DND-41 (cell line): ENCODE results near the gene TSSC4.

Experiments used
- ATAC-seq: fragments of 200-7000 bp; cut with Tn5 transposase; 3 replicates; pipeline ENCODE4 v1.9.1; 2021; ENCODE audit warnings: low read depth; ENCODE audit not compliant: insufficient read depth
- DNase-seq: peaks from one replicate; pipeline ENCODE4 v3.0.0-alpha.2; 2020
- H2AFZ ChIP-seq: 2 replicates; pipeline ENCODE4 v1.6.0; 2012; ENCODE audit warnings: low read depth, low read length
- H3K27ac ChIP-seq: 2 replicates; pipeline ENCODE4 v1.5.1; 2012; ENCODE audit warnings: low read length, inconsistent platforms
- H3K27me3 ChIP-seq: fragments of 200-600 bp; sonication (generic); 2 replicates; pipeline ENCODE4 v1.6.0; 2012; ENCODE audit warnings: low read length, mild to moderate bottlenecking, inconsistent platforms; ENCODE audit not compliant: insufficient read depth, poor library complexity
- H3K36me3 ChIP-seq: 2 replicates; pipeline ENCODE4 v1.5.1; 2012; ENCODE audit warnings: low read length, inconsistent platforms; ENCODE audit not compliant: insufficient read depth
- H3K4me1 ChIP-seq: 2 replicates; pipeline ENCODE4 v1.5.1; 2012; ENCODE audit warnings: mild to moderate bottlenecking, low read length; ENCODE audit not compliant: insufficient read depth
- H3K4me2 ChIP-seq: 2 replicates; pipeline ENCODE4 v1.6.0; 2012; ENCODE audit warnings: mild to moderate bottlenecking, moderate library complexity, low read length, inconsistent platforms; ENCODE audit not compliant: insufficient read depth
- H3K4me3 ChIP-seq, 2 experiments: fragments of 200-600 bp in 1 of 2; shearing (Covaris generic) in 1 of 2; 2 replicates each; pipeline ENCODE4 v1.5.1; 2012 to 2016; ENCODE audit warnings: inconsistent platforms in 2 of 2, low read length in 2 of 2, mild to moderate bottlenecking in 2 of 2, low read depth in 1 of 2, moderate library complexity in 1 of 2
- H3K79me2 ChIP-seq: 2 replicates; pipeline ENCODE4 v1.6.0; 2012; ENCODE audit warnings: low read length, inconsistent platforms; ENCODE audit not compliant: insufficient read depth
- H3K9ac ChIP-seq: 2 replicates; pipeline ENCODE4 v1.6.0; 2012; ENCODE audit warnings: low read depth, mild to moderate bottlenecking, inconsistent platforms, low read length, moderate library complexity
- H3K9me3 ChIP-seq: 2 replicates; pipeline ENCODE4 v1.5.1; 2012; ENCODE audit warnings: low read length, moderate library complexity, mild to moderate bottlenecking, inconsistent platforms; ENCODE audit not compliant: insufficient read depth, severe bottlenecking
- H4K20me1 ChIP-seq: 2 replicates; pipeline ENCODE4 v1.6.0; 2012; ENCODE audit warnings: low read length; ENCODE audit not compliant: insufficient read depth
- CTCF ChIP-seq: IDR thresholded peaks from 2 replicates; pipeline ENCODE4 v1.5.1; 2012; ENCODE audit warnings: borderline replicate concordance, low read length, moderate library complexity, mild to moderate bottlenecking; ENCODE audit not compliant: poor library complexity, severe bottlenecking; ENCODE audit errors: extremely low read depth
- EZH2 ChIP-seq: IDR thresholded peaks from 3 replicates; pipeline ENCODE4 v1.6.1; 2012; ENCODE audit warnings: borderline replicate concordance, low read depth, mild to moderate bottlenecking, moderate library complexity, low read length, inconsistent platforms; ENCODE audit not compliant: severe bottlenecking

Gene TSSC4

GRCh38 chr11:2404735-2405196 lies 4.2 kb downstream of the TSSC4 start:
- Histone ChIP-seq H3K79me2 (peaks cover 28% of the 10 kb centered on the region), H3K9me3 (no peaks in the 10 kb centered on the region), H3K4me1 (peaks cover 17% of the 10 kb centered on the region), H3K4me3 (no peak overlapping the region), H4K20me1 (peaks cover 40% of the 10 kb centered on the region), H2AFZ (no peak overlapping the region), H3K36me3 (peaks cover 36% of the 10 kb centered on the region), H3K27me3 (no peaks in the 10 kb centered on the region), H3K4me2 (no peak overlapping the region), H3K9ac (no peak overlapping the region), H3K27ac (no peak overlapping the region)
- TF ChIP-seq EZH2 (no peak), CTCF (no peak)
- ATAC-seq (no peak), DNase-seq (no peak)

DNA sequence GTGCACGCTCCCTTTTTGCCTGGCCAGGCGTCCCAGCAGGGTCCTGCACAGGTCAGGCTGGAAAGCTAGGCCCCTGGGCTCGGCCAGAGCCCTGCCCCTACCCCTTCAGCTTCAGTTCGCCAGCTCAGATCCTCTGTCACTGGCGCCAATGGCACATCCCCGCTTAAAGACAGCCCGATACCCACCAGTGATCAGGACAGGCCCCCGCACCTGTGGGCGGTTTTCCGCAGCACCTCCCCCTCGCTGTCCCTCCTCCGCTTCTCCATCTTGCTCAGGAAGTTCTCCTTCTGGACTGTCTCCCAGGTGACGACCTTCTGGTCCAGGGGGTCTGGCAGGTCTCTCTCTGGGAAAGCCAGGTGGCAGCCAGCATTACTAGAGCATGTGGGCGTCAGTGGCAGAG lies 5.9 kb downstream of the TSSC4 start:
- Histone ChIP-seq H3K36me3 (peaks cover 31% of the 10 kb centered on the region), H3K27ac (no peak overlapping the region), H4K20me1 (peaks cover 31% of the 10 kb centered on the region), H3K27me3 (no peaks in the 10 kb centered on the region), H3K4me1 (peaks cover 13% of the 10 kb centered on the region), H3K9ac (no peak overlapping the region), H3K9me3 (no peaks in the 10 kb centered on the region), H3K79me2 (peaks cover 16% of the 10 kb centered on the region), H3K4me3 (no peak overlapping the region), H2AFZ (no peak overlapping the region), H3K4me2 (no peak overlapping the region)
- no peak for TF ChIP-seq EZH2
- DNase-seq (no peak), ATAC-seq (no peak)

GRCh38 chr11:2406878-2407410 lies 6.4 kb downstream of the TSSC4 start:
- H3K9ac ChIP-seq, result no peak overlapping the region
- DNase-seq, result no peak
- H2AFZ ChIP-seq, result no peak overlapping the region
- no peak overlapping the region for H3K4me3 ChIP-seq
- H3K36me3 ChIP-seq, result peaks cover 27% of the 10 kb centered on the region
- no peak overlapping the region for H3K27ac ChIP-seq
- peaks cover 27% of the 10 kb centered on the region for H4K20me1 ChIP-seq
- TF ChIP-seq CTCF, result no peak
- no peak for TF ChIP-seq EZH2
- H3K9me3 ChIP-seq, result no peaks in the 10 kb centered on the region
- no peak overlapping the region for H3K4me2 ChIP-seq
- H3K27me3 ChIP-seq, result no peaks in the 10 kb centered on the region
- peaks cover 8% of the 10 kb centered on the region for H3K4me1 ChIP-seq
- ATAC-seq, result no peak
- H3K79me2 ChIP-seq, result peaks cover 12% of the 10 kb centered on the region

- H3K4me2 ChIP-seq, result no peak overlapping the region
- ATAC-seq, result no peak
Measured at GRCh38 chr11:2408671-2409070, 8.1 kb downstream of the TSSC4 start.

More at GRCh38 chr11:2408671-2409070, 8.1 kb downstream of the TSSC4 start:
- H3K9ac ChIP-seq, result no peak overlapping the region
- H3K4me1 ChIP-seq, result no peaks in the 10 kb centered on the region
- H2AFZ ChIP-seq, result no peak overlapping the region
- no peaks in the 10 kb centered on the region for H3K27me3 ChIP-seq
- H3K4me3 ChIP-seq, result no peak overlapping the region
- no peak for DNase-seq
- H3K36me3 ChIP-seq, result peaks cover 10% of the 10 kb centered on the region
- no peaks in the 10 kb centered on the region for H3K79me2 ChIP-seq
- no peaks in the 10 kb centered on the region for H3K9me3 ChIP-seq
- peaks cover 9% of the 10 kb centered on the region for H4K20me1 ChIP-seq
- no peak for TF ChIP-seq EZH2
- no peak for TF ChIP-seq CTCF
- H3K27ac ChIP-seq, result no peak overlapping the region
